NCI-H2171 (cell line): ENCODE data around the gene NFATC4.
A peak's percentile ranks its signal among the peaks of the same experiment; 100 is the strongest.
"Not testable (repeated sequence)": the region's sequence is repeated elsewhere in the genome, so short reads cannot be mapped to it uniquely, and the experiment has no call there.

ENCODE experiments used
- DNase-seq: peaks from one replicate; lab custom pipeline; 2025; lab: John Stamatoyannopoulos, UW

Gene NFATC4

GRCh38 chr14:24339284-24340151 lies 28.5 kb upstream of the NFATC4 start, which contains the start of gene RIPK3:
Gene RIPK3, minus strand, starts transcription at chr14:24339991. Its CDS starts 165 bp downstream, at chr14:24339826.
- no peak for DNase-seq

GRCh38 chr14:24340606-24341005 lies 27.4 kb upstream of the NFATC4 start:
- no peak for DNase-seq

- no peak for DNase-seq
Observed at GRCh38 chr14:24342889-24343288, 25.1 kb upstream of the NFATC4 start.

- no peak for DNase-seq
Observed at GRCh38 chr14:24343795-24344660, 24.0 kb upstream of the NFATC4 start.

- no peak for DNase-seq
Observed at GRCh38 chr14:24347134-24347533, 20.9 kb upstream of the NFATC4 start.

GRCh38 chr14:24348186-24348585 lies 19.8 kb upstream of the NFATC4 start:
- DNase-seq = no peak

GRCh38 chr14:24349742-24350141 lies 18.2 kb upstream of the NFATC4 start:
- no peak for DNase-seq

- DNase-seq = no peak
Observed at GRCh38 chr14:24351517-24351916, 16.5 kb upstream of the NFATC4 start.

GRCh38 chr14:24353559-24354481 lies 14.2 kb upstream of the NFATC4 start:
- DNase-seq = no peak

- DNase-seq = not testable (repeated sequence)
Observed at GRCh38 chr14:24354482-24354825, 13.5 kb upstream of the NFATC4 start.

- no peak for DNase-seq
Observed at GRCh38 chr14:24355009-24355408, 13.0 kb upstream of the NFATC4 start.

GRCh38 chr14:24356208-24356607 lies 11.8 kb upstream of the NFATC4 start:
- DNase-seq = no peak

- no peak for DNase-seq
Observed at GRCh38 chr14:24360281-24360680, 7.7 kb upstream of the NFATC4 start.

- no peak for DNase-seq
Observed at GRCh38 chr14:24361326-24361725, 6.7 kb upstream of the NFATC4 start.

- DNase-seq = no peak
Observed at GRCh38 chr14:24362241-24362960, 5.6 kb upstream of the NFATC4 start.

GRCh38 chr14:24363401-24363800 lies 4.6 kb upstream of the NFATC4 start:
- DNase-seq = no peak

GRCh38 chr14:24364841-24365240 lies 3.1 kb upstream of the NFATC4 start:
- DNase-seq = no peak

- peak; percentile 87 for DNase-seq
Observed at GRCh38 chr14:24365600-24366412, 2.2 kb upstream of the NFATC4 start.

- DNase-seq = no peak
Observed at GRCh38 chr14:24366413-24366720, 1.6 kb upstream of the NFATC4 start.

GRCh38 chr14:24366721-24367513 lies 1.1 kb upstream of the NFATC4 start:
- peak; percentile 100 for DNase-seq
